CD4-positive, alpha-beta T cell treated with Interleukin-6 for 4 hours (primary cell): ENCODE data around the gene FAM83E.
"Not testable (repeated sequence)": the region's sequence is repeated elsewhere in the genome, so short reads cannot be mapped to it uniquely, and the experiment has no call there.

Experiments used
- DNase-seq: peaks from one replicate; pipeline ENCODE4 v3.0.0-alpha.2; 2020; ENCODE audit warnings: mixed read lengths

Gene FAM83E

DNA sequence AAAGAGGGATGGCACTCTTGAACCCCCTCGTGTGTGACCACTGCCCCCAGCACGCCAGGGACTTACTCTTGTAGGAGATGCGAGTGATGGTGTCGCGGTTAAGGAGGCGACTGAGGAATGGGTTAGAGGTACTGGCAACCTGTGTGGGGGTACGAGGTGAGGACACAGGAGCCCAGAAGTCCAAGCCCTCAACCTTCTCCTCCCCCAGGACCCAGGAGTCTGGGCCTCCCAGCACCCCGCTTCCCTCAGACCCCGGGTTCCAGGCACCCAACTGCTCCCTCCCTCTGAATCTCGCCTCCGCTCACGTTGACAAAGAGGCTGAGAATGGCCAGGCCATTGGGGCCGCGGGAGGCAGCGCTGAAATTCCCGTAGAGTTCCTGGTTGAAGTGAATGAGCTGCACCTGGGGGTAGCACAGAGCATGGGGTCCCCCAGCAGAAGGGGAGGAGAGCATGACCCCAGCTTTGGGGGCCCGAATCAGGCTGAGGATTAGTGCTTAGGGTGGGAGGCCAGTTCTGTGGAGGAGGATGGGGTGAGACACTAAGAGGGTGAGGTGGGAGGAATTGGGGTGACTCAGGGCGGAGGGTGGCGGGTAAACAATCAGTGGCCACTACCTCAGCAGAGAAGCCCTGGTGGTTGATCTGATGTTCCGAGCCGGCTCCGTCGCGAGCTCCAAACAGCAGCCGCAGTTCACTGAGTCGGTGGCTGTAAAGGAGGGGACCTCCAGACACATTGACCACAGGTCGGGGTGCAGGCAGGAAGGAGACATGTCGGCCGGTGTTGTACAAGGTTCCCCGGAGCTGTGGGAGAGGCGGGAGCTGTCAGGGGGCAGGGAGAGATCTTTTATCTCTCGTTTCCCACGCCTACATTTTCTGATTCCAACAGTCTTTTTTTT, 24.9 kb upstream of the FAM83E start:
- DNase-seq, result peak; percentile 45

DNA sequence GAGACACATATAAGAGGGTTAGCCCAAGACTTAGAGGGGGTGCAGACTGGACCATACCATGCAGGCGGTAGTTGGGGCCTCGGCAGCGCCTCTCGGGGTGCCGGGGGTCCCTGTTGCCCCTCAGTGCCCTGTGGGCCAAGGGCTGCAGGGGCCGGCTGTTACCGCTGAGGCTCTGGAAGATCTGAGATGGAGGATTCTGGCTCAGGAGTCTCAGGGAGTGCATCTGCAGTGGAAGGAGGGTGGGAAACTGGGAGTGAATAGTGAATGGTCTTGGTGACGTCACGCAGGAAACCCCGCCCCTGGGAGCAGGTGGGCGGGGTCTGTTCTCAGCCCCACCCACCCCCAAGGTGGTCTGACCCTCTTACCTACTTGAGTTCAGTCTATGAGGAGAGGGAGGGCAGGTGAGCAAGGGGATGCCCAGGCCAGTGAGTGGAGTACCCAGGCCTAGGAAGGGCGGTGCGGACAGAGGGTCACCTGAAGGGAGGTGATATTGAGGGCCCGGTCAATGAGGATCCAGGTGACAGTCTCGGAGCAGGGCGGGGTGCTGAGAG, 24.0 kb upstream of the FAM83E start:
- DNase-seq, result no peak

DNA sequence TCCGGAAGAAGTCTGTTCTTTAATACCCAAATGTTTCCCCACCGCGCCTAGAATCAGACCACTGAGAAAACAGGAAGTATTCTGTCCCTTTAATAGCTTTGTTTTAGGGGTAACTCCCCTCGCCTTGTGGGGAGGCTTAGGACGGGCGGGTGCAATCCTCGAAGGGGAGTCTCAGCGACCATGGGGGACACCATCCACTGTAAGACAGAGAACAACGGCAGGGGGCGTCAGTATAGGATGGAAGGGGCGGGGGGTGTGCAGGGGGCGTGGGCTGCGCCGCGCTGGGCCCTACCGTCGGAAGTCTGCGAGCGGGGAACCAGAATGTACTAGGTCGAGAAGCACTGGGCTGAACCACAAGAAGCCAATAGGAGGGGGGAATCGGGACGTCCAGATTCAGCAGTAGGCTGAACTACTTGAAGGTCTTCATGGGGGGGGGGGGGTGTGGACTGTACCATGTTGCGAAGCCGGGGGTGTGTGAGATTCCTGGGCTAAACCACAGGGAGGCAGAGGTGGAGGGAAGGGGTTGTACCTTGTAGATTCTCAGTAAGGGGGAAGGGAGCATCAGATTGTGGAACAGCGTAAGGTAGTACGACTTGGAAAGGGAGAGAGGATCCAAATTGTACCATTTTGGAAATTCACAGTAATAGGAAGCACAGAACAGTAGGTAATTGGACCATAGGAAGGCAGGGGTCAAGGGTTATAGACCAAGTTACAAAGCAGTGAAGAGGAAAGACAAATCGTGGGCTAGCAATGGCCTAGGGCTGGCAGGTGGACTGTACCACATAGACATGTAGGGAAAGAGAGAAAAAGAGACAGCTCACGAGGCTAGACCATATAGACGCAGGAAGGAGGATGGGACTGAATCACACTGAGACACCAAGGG, 23.3 kb upstream of the FAM83E start:
- DNase-seq, result peak; percentile 87

- DNase-seq, result peak; percentile 100
Measured at GRCh38 chr19:48637449-48637947, 22.6 kb upstream of the FAM83E start.

GRCh38 chr19:48636859-48637448, 22.1 kb upstream of the FAM83E start, which contains the start of gene DBP:
DBP (minus strand) TSS chr19:48637379; CDS start chr19:48636994, 385 bp downstream.
- peak; percentile 46 for DNase-seq

DNA sequence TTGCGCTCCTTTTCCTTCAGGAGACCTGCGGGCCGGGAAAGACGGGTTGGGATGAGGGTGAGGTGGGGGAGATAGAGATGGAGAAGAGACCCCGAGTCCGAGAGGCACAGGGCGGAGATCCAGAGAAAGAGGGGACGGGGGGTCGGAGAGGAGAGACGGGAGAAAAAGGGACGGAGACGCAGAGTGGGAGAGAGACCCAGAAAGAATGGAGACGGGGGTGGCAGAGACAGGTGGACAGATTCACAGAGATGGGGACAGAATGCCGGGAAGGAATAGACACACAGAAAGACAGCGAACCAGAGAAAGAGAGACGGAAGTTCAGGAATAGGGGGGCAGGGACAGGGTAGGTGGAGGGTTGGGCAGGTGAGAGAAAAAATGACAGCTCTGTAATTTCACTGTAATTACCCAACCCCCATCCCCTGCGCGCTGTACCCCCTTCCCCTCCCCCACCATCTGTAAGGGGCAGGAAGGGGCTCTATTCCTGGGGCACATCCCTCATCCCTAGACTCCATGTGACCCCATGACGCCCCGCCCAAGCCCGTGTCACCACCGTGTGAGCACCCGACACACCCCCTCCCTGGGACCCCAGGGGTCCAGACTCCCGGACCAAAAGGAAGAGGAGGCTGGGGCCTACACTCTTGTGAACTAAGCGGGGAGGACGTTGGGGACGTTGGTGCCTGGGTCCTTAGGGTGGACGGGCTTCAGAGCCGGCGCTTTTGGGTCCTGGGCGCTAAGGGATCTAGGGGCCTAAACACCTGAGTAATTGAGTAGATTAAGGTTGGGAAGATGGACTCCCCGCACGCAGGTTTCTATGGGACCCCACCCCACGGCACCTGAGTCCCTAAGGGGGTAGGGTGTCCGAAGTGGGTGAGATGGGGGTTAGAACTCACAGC, 21.3 kb upstream of the FAM83E start:
- DNase-seq, result peak; percentile 50

DNA sequence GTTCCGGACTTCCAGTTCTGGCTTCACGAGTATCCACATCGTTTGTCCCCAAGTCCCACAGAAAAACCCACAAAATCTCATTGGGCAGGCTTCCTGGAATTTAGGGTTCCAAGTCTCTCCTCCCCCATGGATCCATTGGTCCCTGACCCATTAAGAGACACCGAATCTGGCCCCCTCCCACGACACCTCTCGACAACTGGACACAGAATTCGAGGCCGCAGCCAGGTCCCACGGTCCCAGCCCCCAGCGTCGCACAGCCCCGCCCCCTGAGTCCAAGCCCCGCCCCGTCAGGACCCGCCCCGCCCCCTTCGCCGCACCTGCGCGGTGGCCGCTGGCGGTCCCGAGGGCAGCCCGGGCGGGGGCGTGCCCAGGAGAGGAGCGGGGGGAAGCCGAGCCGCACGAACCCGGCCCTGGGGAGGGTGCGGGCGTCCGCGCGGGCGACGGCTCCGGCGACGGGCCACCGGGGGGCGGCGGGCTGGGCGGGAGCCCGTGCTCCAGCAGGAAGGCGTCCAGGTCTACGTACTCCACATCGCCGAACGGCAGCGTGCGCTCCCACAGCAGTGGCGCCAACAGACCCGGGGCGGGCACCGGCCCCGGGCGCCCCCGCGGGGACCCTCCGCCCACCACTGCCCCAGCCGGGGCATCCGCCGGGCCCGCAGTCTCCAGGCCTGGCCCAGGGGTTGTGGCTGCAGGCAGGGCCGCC, 20.5 kb upstream of the FAM83E start:
- DNase-seq, result peak; percentile 79

GRCh38 chr19:48634424-48635262, 19.8 kb upstream of the FAM83E start:
- DNase-seq, result peak; percentile 95

- DNase-seq, result no peak
Measured at GRCh38 chr19:48634036-48634342, 19.1 kb upstream of the FAM83E start.

GRCh38 chr19:48633148-48634035, 18.5 kb upstream of the FAM83E start:
- no peak for DNase-seq

GRCh38 chr19:48632692-48633147, 17.8 kb upstream of the FAM83E start:
- DNase-seq, result peak; percentile 1

DNA sequence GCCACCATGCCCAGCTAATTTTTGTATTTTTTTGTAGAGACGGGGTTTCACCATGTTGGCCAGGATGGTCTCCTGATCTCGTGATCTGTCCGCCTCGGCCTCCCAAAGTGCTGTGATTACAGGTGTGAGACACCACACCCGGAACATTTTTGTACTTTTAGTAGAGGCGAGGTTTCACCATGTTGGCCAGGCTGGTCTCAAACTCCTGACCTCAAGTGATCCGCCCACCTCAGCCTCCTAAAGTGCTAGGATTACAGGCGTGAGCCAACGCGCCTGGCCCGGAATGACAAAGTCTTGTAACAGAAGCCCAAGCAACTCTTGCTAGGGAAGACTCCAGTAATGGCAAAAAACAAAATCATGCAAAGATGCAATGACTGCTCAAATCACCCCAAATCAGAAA, 17.4 kb upstream of the FAM83E start:
- DNase-seq, result not testable (repeated sequence)

DNA sequence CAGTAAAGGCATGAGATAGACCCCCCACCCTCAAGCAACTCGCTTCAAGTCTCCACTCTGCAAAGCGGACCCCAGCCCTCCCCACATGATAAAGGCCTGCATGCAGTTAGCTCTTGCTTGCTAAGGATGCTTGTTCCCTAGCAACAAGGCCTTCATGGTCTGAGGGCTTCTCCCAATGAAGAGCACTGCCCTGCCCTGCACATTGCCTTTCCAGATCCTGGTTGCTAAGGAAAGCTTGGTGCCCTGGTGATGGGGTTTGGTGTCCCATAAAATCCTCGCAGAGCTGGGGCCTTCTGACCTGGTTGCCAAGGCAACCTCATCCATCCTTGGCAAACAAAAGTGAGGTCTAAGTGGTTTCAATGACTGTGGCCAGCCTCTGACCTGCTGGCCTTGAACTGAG, 16.3 kb upstream of the FAM83E start:
- DNase-seq, result no peak

DNA sequence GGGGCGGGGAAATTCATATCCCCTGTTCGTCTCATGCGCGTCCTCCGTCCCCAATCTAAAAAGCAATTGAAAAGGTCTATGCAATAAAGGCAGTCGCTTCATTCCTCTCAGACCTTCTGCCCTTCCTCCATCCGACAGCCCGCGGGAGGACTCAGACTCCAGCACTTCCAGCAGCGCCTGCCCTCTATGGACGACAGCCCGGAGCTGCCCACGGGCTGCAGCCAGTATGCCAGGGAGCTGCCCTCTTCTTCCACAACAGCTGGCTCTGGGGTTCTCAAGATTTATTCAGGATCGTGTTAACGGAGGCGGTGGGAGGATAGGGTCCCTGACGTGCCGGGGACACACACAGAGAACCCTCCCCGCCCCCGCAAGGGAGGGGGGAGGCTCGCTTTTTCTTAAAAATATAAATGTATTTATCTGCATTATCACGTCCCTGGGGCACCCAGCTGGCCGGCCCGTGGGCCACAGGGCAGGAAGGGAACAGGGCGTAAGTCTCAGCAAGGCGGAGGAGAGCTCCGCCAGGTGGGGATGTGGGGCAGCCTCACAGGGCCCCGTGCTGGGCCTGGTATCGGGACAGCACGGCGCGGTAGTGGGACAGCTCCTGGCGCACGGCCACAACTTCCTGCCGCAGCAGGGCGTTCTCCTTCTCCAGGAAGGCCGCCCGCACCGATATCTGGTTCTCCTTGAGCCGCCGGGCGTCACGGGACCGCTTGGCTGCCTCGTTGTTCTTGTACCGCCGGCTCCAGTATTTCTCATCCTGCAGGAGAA, 15.6 kb upstream of the FAM83E start:
- DNase-seq, result no peak

GRCh38 chr19:48629599-48630295, 14.9 kb upstream of the FAM83E start:
- DNase-seq, result no peak

GRCh38 chr19:48629297-48629598, 14.4 kb upstream of the FAM83E start:
- DNase-seq, result no peak

DNA sequence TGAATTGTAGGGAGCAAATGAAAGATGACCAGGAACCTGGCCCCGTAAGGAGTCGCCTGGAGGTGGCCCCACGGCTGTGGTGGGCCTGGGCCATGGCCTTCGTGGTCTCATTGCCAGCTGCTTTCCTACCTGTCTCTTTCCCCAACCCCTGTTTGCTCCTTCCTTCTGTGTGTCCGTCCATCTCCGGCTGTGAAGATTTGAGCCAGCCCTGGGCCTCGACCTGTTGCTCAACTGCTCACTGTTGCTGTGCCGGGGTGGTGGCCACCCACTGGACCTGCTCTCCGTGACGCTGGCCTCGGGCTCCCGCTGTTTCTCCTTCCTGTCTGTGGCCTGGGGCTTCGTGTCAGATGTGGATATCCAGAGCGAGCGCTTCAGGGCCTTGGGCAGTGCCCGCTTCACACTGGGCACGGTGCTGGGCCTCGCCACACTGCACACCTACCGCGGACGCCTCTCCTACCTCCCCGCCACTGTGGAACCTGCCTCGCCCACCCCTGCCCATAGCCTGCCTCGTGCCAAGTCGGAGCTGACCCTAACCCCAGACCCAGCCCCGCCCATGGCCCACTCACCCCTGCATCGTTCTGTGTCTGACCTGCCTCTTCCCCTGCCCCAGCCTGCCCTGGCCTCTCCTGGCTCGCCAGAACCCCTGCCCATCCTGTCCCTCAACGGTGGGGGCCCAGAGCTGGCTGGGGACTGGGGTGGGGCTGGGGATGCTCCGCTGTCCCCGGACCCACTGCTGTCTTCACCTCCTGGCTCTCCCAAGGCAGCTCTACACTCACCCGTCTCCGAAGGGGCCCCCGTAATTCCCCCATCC, 13.8 kb upstream of the FAM83E start:
- no peak for DNase-seq
